T-cell (primary cell): ENCODE measurements around the gene RNF150. TPM values are rescaled to one million over a fixed set of nuclear protein-coding genes. Genes with fewer than 3 reads are reported as not detected.

Source experiments
- ATAC-seq, 4 experiments: fragments of 200-7000 bp in 3 of 4; fragments of 150-1000 bp in 1 of 4; cut with Tn5 transposase; replicated peaks in 1 of 4; 1 replicate in 3 of 4; 2 replicates in 1 of 4; pipeline ENCODE4 v1.10.0; 2021; ENCODE audit warnings: moderate library complexity in 3 of 4, mild to moderate bottlenecking in 2 of 4, moderate number of reproducible peaks in 1 of 4
- CTCF ChIA-PET, 2 donors: fragments of 300-600 bp; sonication (Branson Sonifier 250); formaldehyde crosslinking; loops; one replicate each; lab custom pipeline; 2022; ENCODE audit warnings: antibody characterized with exemption in 2 of 2; lab: Charles Lee
- POLR2A ChIA-PET, 2 donors: fragments of 300-600 bp; sonication (Branson Sonifier 250); formaldehyde crosslinking; loops; one replicate each; lab custom pipeline; 2022; ENCODE audit warnings: antibody characterized with exemption in 2 of 2; lab: Charles Lee
- DNase-seq, 35 experiments: peaks; one replicate each; pipeline versions ENCODE4 v3.0.0 to v3.0.0-alpha.2; 2013 to 2023
- H3K27ac ChIP-seq: one replicate; pipeline ENCODE4 v1.5.1; 2013; ENCODE audit warnings: low read length
- H3K27me3 ChIP-seq, 2 experiments: replicated peaks in 1 of 2; 1 replicate in 1 of 2; 2 replicates in 1 of 2; pipeline versions ENCODE4 v1.6.1 to v1.7.0; 2013; ENCODE audit warnings: low read length in 1 of 2, mixed read lengths in 1 of 2; ENCODE audit not compliant: control insufficient read depth in 2 of 2, insufficient read depth in 2 of 2; ENCODE audit errors: extremely low read depth in 1 of 2
- H3K36me3 ChIP-seq, 2 donors: 1 replicate in 1 of 2; 2 replicates in 1 of 2; pipeline versions ENCODE4 v1.6.1 to v1.7.0; 2013; ENCODE audit warnings: low read length in 1 of 2; ENCODE audit not compliant: control insufficient read depth in 2 of 2, insufficient read depth in 1 of 2; ENCODE audit errors: extremely low read depth in 1 of 2
- H3K4me1 ChIP-seq, 2 experiments: 1 replicate in 1 of 2; 2 replicates in 1 of 2; pipeline versions ENCODE4 v1.6.1 to v1.7.0; 2013; ENCODE audit warnings: low read length in 2 of 2, mixed read lengths in 1 of 2; ENCODE audit not compliant: insufficient read depth in 2 of 2, control insufficient read depth in 1 of 2; ENCODE audit errors: extremely low read depth in 1 of 2
- H3K4me3 ChIP-seq, 2 donors: 1 replicate in 1 of 2; 2 replicates in 1 of 2; pipeline versions ENCODE4 v1.5.1 to v1.7.0; 2013; ENCODE audit warnings: mild to moderate bottlenecking in 2 of 2, low read length in 1 of 2, moderate library complexity in 1 of 2; ENCODE audit not compliant: control insufficient read depth in 1 of 2; ENCODE audit errors: extremely low read depth in 1 of 2
- H3K9me3 ChIP-seq: 2 replicates; pipeline ENCODE4 v1.7.0; 2013
- H3K27ac Mint-ChIP-seq, 2 donors: one replicate each; pipeline ENCODE4 v1.8.0; 2020 to 2021; ENCODE audit warnings: mild to moderate bottlenecking in 2 of 2, mixed read lengths in 2 of 2
- H3K27me3 Mint-ChIP-seq, 2 donors: one replicate each; pipeline ENCODE4 v1.8.0; 2021 to 2022; ENCODE audit warnings: mixed read lengths in 2 of 2
- H3K36me3 Mint-ChIP-seq: one replicate; pipeline ENCODE4 v1.8.0; 2021; ENCODE audit warnings: mixed read lengths
- H3K4me1 Mint-ChIP-seq, 3 donors: one replicate each; pipeline ENCODE4 v1.8.0; 2020 to 2022; ENCODE audit warnings: mixed read lengths in 3 of 3, mild to moderate bottlenecking in 1 of 3
- H3K4me3 Mint-ChIP-seq, 3 donors: one replicate each; pipeline ENCODE4 v1.8.0; 2020 to 2022; ENCODE audit warnings: mild to moderate bottlenecking in 3 of 3, mixed read lengths in 3 of 3, moderate library complexity in 3 of 3
- H3K9me3 Mint-ChIP-seq, 3 donors: one replicate each; pipeline ENCODE4 v1.8.0; 2020 to 2022; ENCODE audit warnings: mixed read lengths in 3 of 3
- WGBS: methylation state at CpG from one replicate; pipeline ENCODE4 v1.1.5; 2013; ENCODE audit warnings: missing lambda C conversion rate; ENCODE audit not compliant: insufficient coverage; 5-methylcytosine and 5-hydroxymethylcytosine counted together
- total RNA-seq, 35 experiments: library from RNA in 6 of 35; stranded (reverse) in 6 of 35; fragments of 120-200 nt in 1 of 35; gene quantifications; one replicate each; pipeline versions ENCODE4 v1.2.1 to v1.2.4 and lab custom pipeline; 2013 to 2026

RNF150 gene
- total RNA-seq, 5 donors from 2014 or later (not counting 1 experiment from before 2014, with no cell fraction given) = 0.09 to 0.35 (median 0.30) TPM; not detected in 2

GRCh38 chr4:141045848-141046247, 87.4 kb downstream of the RNF150 start:
- 60% methylated on average over 1 of the region's 4 CpGs for WGBS
- Mint-ChIP-seq H3K27me3 (peaks cover 0 to 5% of the 10 kb centered on the region in 2 donors), H3K9me3 (peaks cover 0 to 5% (median 0%) of the 10 kb centered on the region in 3 donors), H3K36me3 (no peaks in the 10 kb centered on the region), H3K27ac (no peak overlapping the region), H3K4me1 (no peaks in the 10 kb centered on the region), H3K4me3 (no peak overlapping the region)
- DNase-seq (no peak), ATAC-seq (no peak)
- no peak overlapping the region for H3K27ac ChIP-seq
- no peaks in the 10 kb centered on the region for H3K36me3 ChIP-seq
- ChIA-PET CTCF (no interaction called here), POLR2A (no interaction called here)
- H3K4me3 ChIP-seq = no peak overlapping the region
- H3K4me1 ChIP-seq = no peaks in the 10 kb centered on the region
- no peaks in the 10 kb centered on the region for H3K27me3 ChIP-seq
- H3K9me3 ChIP-seq = no peaks in the 10 kb centered on the region

GRCh38 chr4:141041021-141041476, 92.2 kb downstream of the RNF150 start:
- ChIA-PET CTCF (no interaction called here), POLR2A (no interaction called here)
- no peak for ATAC-seq
- no peaks in the 10 kb centered on the region for H3K9me3 Mint-ChIP-seq
- no peak overlapping the region for H3K4me3 ChIP-seq
- no peaks in the 10 kb centered on the region for H3K36me3 Mint-ChIP-seq
- no peak overlapping the region for H3K4me3 Mint-ChIP-seq
- H3K27me3 ChIP-seq = no peaks in the 10 kb centered on the region
- no peaks in the 10 kb centered on the region for H3K4me1 Mint-ChIP-seq
- no peaks in the 10 kb centered on the region for H3K36me3 ChIP-seq
- no peak for DNase-seq
- H3K27ac Mint-ChIP-seq = no peak overlapping the region
- H3K4me1 ChIP-seq = no peaks in the 10 kb centered on the region
- no CpG with 5 or more reads among the region's 1 CpG for WGBS
- no peaks in the 10 kb centered on the region for H3K9me3 ChIP-seq
- peaks cover 0 to 5% of the 10 kb centered on the region in 2 donors for H3K27me3 Mint-ChIP-seq
- H3K27ac ChIP-seq = no peak overlapping the region

- Mint-ChIP-seq H3K9me3 (no peaks in the 10 kb centered on the region), H3K4me1 (no peaks in the 10 kb centered on the region), H3K27ac (no peak overlapping the region), H3K27me3 (peaks cover 0 to 5% of the 10 kb centered on the region in 2 donors), H3K4me3 (no peak overlapping the region), H3K36me3 (no peaks in the 10 kb centered on the region)
- Histone ChIP-seq H3K4me3 (no peak overlapping the region), H3K9me3 (no peaks in the 10 kb centered on the region), H3K4me1 (no peaks in the 10 kb centered on the region), H3K27ac (no peak overlapping the region), H3K36me3 (no peaks in the 10 kb centered on the region), H3K27me3 (no peaks in the 10 kb centered on the region)
- POLR2A ChIA-PET = no interaction called here
- CTCF ChIA-PET = no interaction called here
- ATAC-seq (no peak), DNase-seq (no peak)
- WGBS = 88% methylated on average over 2 of the region's 2 CpGs
These were observed 94.1 kb downstream of the RNF150 start for GRCh38 chr4:141039156-141039555.

GRCh38 chr4:141038428-141038827, 94.8 kb downstream of the RNF150 start:
- ChIA-PET POLR2A (no interaction called here), CTCF (no interaction called here)
- no CpG with 5 or more reads among the region's 3 CpGs for WGBS
- no peak for DNase-seq
- Mint-ChIP-seq H3K27ac (no peak overlapping the region), H3K36me3 (no peaks in the 10 kb centered on the region), H3K27me3 (peaks cover 0 to 5% of the 10 kb centered on the region in 2 donors), H3K9me3 (peaks cover 0 to 3% (median 0%) of the 10 kb centered on the region in 3 donors), H3K4me1 (no peaks in the 10 kb centered on the region), H3K4me3 (no peak overlapping the region)
- Histone ChIP-seq H3K36me3 (no peaks in the 10 kb centered on the region), H3K27ac (no peak overlapping the region), H3K4me1 (no peaks in the 10 kb centered on the region), H3K4me3 (no peak overlapping the region), H3K27me3 (no peaks in the 10 kb centered on the region), H3K9me3 (no peaks in the 10 kb centered on the region)
- ATAC-seq = no peak

- POLR2A ChIA-PET = no interaction called here
- Mint-ChIP-seq H3K4me3 (no peak overlapping the region), H3K36me3 (no peaks in the 10 kb centered on the region), H3K4me1 (no peaks in the 10 kb centered on the region), H3K27ac (no peak overlapping the region), H3K9me3 (peaks cover 0 to 6% (median 0%) of the 10 kb centered on the region in 3 donors), H3K27me3 (peaks cover 0 to 5% of the 10 kb centered on the region in 2 donors)
- ATAC-seq = no peak
- CTCF ChIA-PET = no interaction called here
- no peaks in the 10 kb centered on the region for H3K27me3 ChIP-seq
- no peaks in the 10 kb centered on the region for H3K4me1 ChIP-seq
- no peak overlapping the region for H3K27ac ChIP-seq
- no peaks in the 10 kb centered on the region for H3K9me3 ChIP-seq
- H3K36me3 ChIP-seq = no peaks in the 10 kb centered on the region
- H3K4me3 ChIP-seq = no peak overlapping the region
- DNase-seq = no peak
These were observed 95.8 kb downstream of the RNF150 start for GRCh38 chr4:141037446-141037845.

- ATAC-seq (no peak), DNase-seq (no peak)
- ChIA-PET CTCF (no interaction called here), POLR2A (no interaction called here)
- no peak overlapping the region for H3K27ac ChIP-seq
- H3K36me3 Mint-ChIP-seq = no peaks in the 10 kb centered on the region
- no peaks in the 10 kb centered on the region for H3K4me1 ChIP-seq
- H3K27me3 Mint-ChIP-seq = peaks cover 0 to 5% of the 10 kb centered on the region in 2 donors
- H3K4me3 ChIP-seq = no peak overlapping the region
- H3K4me1 Mint-ChIP-seq = no peaks in the 10 kb centered on the region
- H3K27ac Mint-ChIP-seq = no peak overlapping the region
- H3K36me3 ChIP-seq = no peaks in the 10 kb centered on the region
- H3K4me3 Mint-ChIP-seq = no peak overlapping the region
- no CpG with 5 or more reads among the region's 2 CpGs for WGBS
- H3K9me3 Mint-ChIP-seq = peaks cover 0 to 6% (median 0%) of the 10 kb centered on the region in 3 donors
- H3K27me3 ChIP-seq = no peaks in the 10 kb centered on the region
- H3K9me3 ChIP-seq = no peaks in the 10 kb centered on the region
These were observed 96.5 kb downstream of the RNF150 start for GRCh38 chr4:141036786-141037185.

GRCh38 chr4:141035920-141036319, 97.3 kb downstream of the RNF150 start:
- peaks cover 0 to 5% of the 10 kb centered on the region in 2 donors for H3K27me3 Mint-ChIP-seq
- H3K36me3 Mint-ChIP-seq = no peaks in the 10 kb centered on the region
- ChIA-PET POLR2A (no interaction called here), CTCF (no interaction called here)
- no peak overlapping the region for H3K27ac Mint-ChIP-seq
- no peaks in the 10 kb centered on the region for H3K4me1 Mint-ChIP-seq
- ATAC-seq = no peak
- no peak for DNase-seq
- Histone ChIP-seq H3K27me3 (no peaks in the 10 kb centered on the region), H3K9me3 (no peaks in the 10 kb centered on the region), H3K4me1 (no peaks in the 10 kb centered on the region), H3K36me3 (no peaks in the 10 kb centered on the region), H3K27ac (no peak overlapping the region), H3K4me3 (no peak overlapping the region)
- peaks cover 0 to 6% (median 0%) of the 10 kb centered on the region in 3 donors for H3K9me3 Mint-ChIP-seq
- no peak overlapping the region for H3K4me3 Mint-ChIP-seq
